ENCODE data around the gene SLC39A12.

- no peak for TF ChIP-seq HDAC2 (IDR thresholded peaks at IDR 0.05)
- no peak for TF ChIP-seq CTCF (IDR thresholded peaks at IDR 0.05 in 2 of 3, conservative IDR thresholded peaks at IDR 0.05 in 1 of 3; ENCODE audit: control insufficient read depth in 2 of 3, extremely low read depth in 1 of 3, insufficient read depth in 1 of 3, low read depth in 3 of 3, low read length in 3 of 3)
- no peak for TF ChIP-seq SRF (IDR thresholded peaks at IDR 0.05; ENCODE audit: low read depth in 2 of 2, low read length in 2 of 2)
- TF ChIP-seq NFYB (IDR thresholded peaks at IDR 0.05; ENCODE audit: insufficient read depth, low read depth, low read length), result no peak
- TF ChIP-seq ASH2L (IDR thresholded peaks at IDR 0.05; ENCODE audit: borderline replicate concordance, low read depth), result no peak
- TF ChIP-seq HDAC6 (IDR thresholded peaks at IDR 0.05; ENCODE audit: unreplicated experiment), result no peak
- TF ChIP-seq YY1 (IDR thresholded peaks at IDR 0.05; ENCODE audit: low read depth, low read length), result no peak
- no peak for TF ChIP-seq EP300 (IDR thresholded peaks at IDR 0.05; ENCODE audit: borderline replicate concordance in 1 of 2, control insufficient read depth in 1 of 2, low read depth in 2 of 2, low read length in 2 of 2)
Observed at GRCh38 chr10:18066947-18067346, 115.2 kb downstream of the SLC39A12 start.
